8988T (cell line): ENCODE measurements around the gene TSPAN9.
"Not testable (repeated sequence)": the region's sequence is repeated elsewhere in the genome, so short reads cannot be mapped to it uniquely, and the experiment has no call there.

ENCODE experiments used
- DNase-seq: peaks from one replicate; pipeline ENCODE4 v3.0.0; 2011

TSPAN9 gene

GRCh38 chr12:3045494-3045893 is 31.7 kb upstream of the TSPAN9 start:
- DNase-seq, result no peak

GRCh38 chr12:3045989-3046388 is 31.2 kb upstream of the TSPAN9 start:
- DNase-seq, result no peak

GRCh38 chr12:3046441-3047200 is 30.6 kb upstream of the TSPAN9 start:
- DNase-seq, result no peak

- DNase-seq, result no peak
Observed at GRCh38 chr12:3047961-3048360, 29.2 kb upstream of the TSPAN9 start.

GRCh38 chr12:3048540-3048939 is 28.6 kb upstream of the TSPAN9 start:
- no peak for DNase-seq

- no peak for DNase-seq
Observed at GRCh38 chr12:3049176-3049575, 28.0 kb upstream of the TSPAN9 start.

- DNase-seq, result no peak
Observed at GRCh38 chr12:3049611-3050249, 27.4 kb upstream of the TSPAN9 start.

GRCh38 chr12:3054374-3054773 is 22.8 kb upstream of the TSPAN9 start:
- no peak for DNase-seq

GRCh38 chr12:3055026-3055703 is 22.0 kb upstream of the TSPAN9 start:
- no peak for DNase-seq

GRCh38 chr12:3055704-3056467 is 21.3 kb upstream of the TSPAN9 start:
- no peak for DNase-seq

GRCh38 chr12:3061059-3061458 is 16.1 kb upstream of the TSPAN9 start:
- no peak for DNase-seq

GRCh38 chr12:3061501-3062215 is 15.5 kb upstream of the TSPAN9 start:
- no peak for DNase-seq

GRCh38 chr12:3065300-3065699 is 11.9 kb upstream of the TSPAN9 start:
- no peak for DNase-seq

- not testable (repeated sequence) for DNase-seq
Observed at GRCh38 chr12:3065846-3066245, 11.3 kb upstream of the TSPAN9 start.

GRCh38 chr12:3069714-3070113 is 7.5 kb upstream of the TSPAN9 start:
- DNase-seq, result no peak

- DNase-seq, result no peak
Observed at GRCh38 chr12:3071107-3071506, 6.1 kb upstream of the TSPAN9 start.

- DNase-seq, result no peak
Observed at GRCh38 chr12:3071710-3072109, 5.5 kb upstream of the TSPAN9 start.

- peak; percentile 76 for DNase-seq
Observed at GRCh38 chr12:3073438-3074250, 3.5 kb upstream of the TSPAN9 start.

GRCh38 chr12:3075315-3075714 is 1.9 kb upstream of the TSPAN9 start:
- DNase-seq, result no peak

- no peak for DNase-seq
Observed at GRCh38 chr12:3077572-3078081, 448 bp downstream of the TSPAN9 start.

- no peak for DNase-seq
Observed at GRCh38 chr12:3078086-3078820, 1.1 kb downstream of the TSPAN9 start.
